ENCODE results near the gene MCRIP2.

GRCh38 chr16:667780-668518 lies 26.3 kb downstream of the MCRIP2 start, which contains the start of gene RHOT2:
- TF ChIP-seq CTCF (IDR thresholded peaks at IDR 0.05), result peak; percentile 32 to 97 (median 69)
- TF ChIP-seq POLR2A (IDR thresholded peaks at IDR 0.05), result peak in 1 of 2 donors; percentile 64

All from adrenal gland (tissue), 5 donors.